Retinal pigment epithelial cell (primary cell): ENCODE data around the gene KCNN4.
A peak's percentile ranks its signal among the peaks of the same experiment; 100 is the strongest.
"Not testable (repeated sequence)": the region's sequence is repeated elsewhere in the genome, so short reads cannot be mapped to it uniquely, and the experiment has no call there.

ENCODE experiments used
- DNase-seq: peaks from one replicate; pipeline ENCODE4 v3.0.0-alpha.2; 2010; ENCODE audit warnings: low read depth
- H3K4me3 ChIP-seq: 2 replicates; pipeline ENCODE4 v1.5.1; 2011; ENCODE audit warnings: mild to moderate bottlenecking, low read length, control low read depth, moderate library complexity
- CTCF ChIP-seq: conservative IDR thresholded peaks from 2 replicates; pipeline ENCODE4 v1.5.1; 2011; ENCODE audit warnings: low read depth, low read length, control low read depth, inconsistent platforms

Gene KCNN4

GRCh38 chr19:43777163-43777695 is 3.5 kb downstream of the KCNN4 start:
- DNase-seq, result no peak
- no peak overlapping the region for H3K4me3 ChIP-seq

GRCh38 chr19:43776286-43776685 is 4.5 kb downstream of the KCNN4 start:
- TF ChIP-seq CTCF, result no peak
- no peak for DNase-seq
- no peak overlapping the region for H3K4me3 ChIP-seq

More at GRCh38 chr19:43777163-43777695, 3.5 kb downstream of the KCNN4 start:
- no peak for TF ChIP-seq CTCF

- no peak overlapping the region for H3K4me3 ChIP-seq
- no peak for TF ChIP-seq CTCF
- DNase-seq, result no peak
These were observed 5.4 kb downstream of the KCNN4 start for GRCh38 chr19:43775299-43775890.

- peak overlapping the region; percentile 37 for H3K4me3 ChIP-seq
These were observed 5.9 kb downstream of the KCNN4 start for GRCh38 chr19:43774940-43775258.

GRCh38 chr19:43774103-43774939 is 6.5 kb downstream of the KCNN4 start:
- DNase-seq, result peak; percentile 44
- TF ChIP-seq CTCF, result peak; percentile 69
- peak overlapping the region; percentile 37 for H3K4me3 ChIP-seq

More at GRCh38 chr19:43774940-43775258, 5.9 kb downstream of the KCNN4 start:
- not testable (repeated sequence) for DNase-seq

- DNase-seq, result no peak
- no peak for TF ChIP-seq CTCF
- no peak overlapping the region for H3K4me3 ChIP-seq
These were observed 7.1 kb downstream of the KCNN4 start for GRCh38 chr19:43773725-43774102.

- no peak overlapping the region for H3K4me3 ChIP-seq
- TF ChIP-seq CTCF, result no peak
- no peak for DNase-seq
These were observed 11.5 kb downstream of the KCNN4 start for GRCh38 chr19:43769256-43769655.
